Activated CD8-positive, alpha-beta memory T cell treated with anti-CD3 and anti-CD28 coated beads for 36 hours (primary cell): ENCODE data around the gene MAP10. TPM values are rescaled to one million over a fixed set of nuclear protein-coding genes. Genes with fewer than 3 reads are reported as not detected.
"Not testable (repeated sequence)": the region's sequence is repeated elsewhere in the genome, so short reads cannot be mapped to it uniquely, and the experiment has no call there.

Experiments used
- CTCF ChIA-PET: fragments of 350-600 bp; sonication (Branson Sonifier 250); formaldehyde crosslinking; loops from one replicate; lab custom pipeline; 2021; ENCODE audit warnings: antibody characterized with exemption; lab: Charles Lee
- POLR2A ChIA-PET: fragments of 350-600 bp; sonication (Branson Sonifier 250); formaldehyde crosslinking; loops from one replicate; lab custom pipeline; 2021; ENCODE audit warnings: antibody characterized with exemption; lab: Charles Lee
- total RNA-seq, 2 experiments: library from RNA; stranded (reverse); gene quantifications; one replicate each; pipeline ENCODE4 v1.2.3, GENCODE V29; 2021

Gene MAP10
- total RNA-seq, result 1 to 10 TPM; 1.7 to 1.8 TPM

GRCh38 chr1:232805269-232806185 lies at the start of gene MAP10:
MAP10 (plus strand) TSS chr1:232805416; CDS start chr1:232805450, 34 bp downstream.
- ChIA-PET CTCF (no interaction called here), POLR2A (no interaction called here)

GRCh38 chr1:232764458-232765251 lies 40.6 kb upstream of the MAP10 start:
- ChIA-PET POLR2A (no interaction called here), CTCF (no interaction called here)

DNA sequence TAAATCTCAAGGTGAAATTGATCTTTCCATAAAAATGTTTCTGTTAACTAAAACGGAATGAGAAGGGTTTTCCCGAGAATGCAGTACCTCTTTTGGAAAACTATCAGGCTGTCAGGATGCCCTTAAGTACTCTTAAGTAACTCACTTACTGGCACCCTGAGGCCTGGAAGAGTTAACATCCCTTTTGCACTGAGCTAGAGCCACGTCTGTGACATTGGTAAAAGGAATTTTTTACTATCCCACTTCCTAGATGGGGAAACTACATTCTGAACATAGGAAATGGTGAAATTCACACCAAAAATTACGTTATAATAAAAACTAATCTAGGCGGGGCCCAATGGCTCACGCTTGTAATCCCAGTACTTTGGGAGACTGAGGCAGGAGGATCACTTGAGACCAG lies 39.7 kb upstream of the MAP10 start:
- CTCF ChIA-PET, result no interaction called here
- POLR2A ChIA-PET, result no interaction called here

- CTCF ChIA-PET, result no interaction called here
Measured at GRCh38 chr1:232766241-232766890, 38.9 kb upstream of the MAP10 start.

GRCh38 chr1:232766904-232767303 lies 38.3 kb upstream of the MAP10 start:
- ChIA-PET CTCF (no interaction called here), POLR2A (no interaction called here)

More at GRCh38 chr1:232766241-232766890, 38.9 kb upstream of the MAP10 start:
- POLR2A ChIA-PET, result no interaction called here

GRCh38 chr1:232767305-232768074 lies 37.7 kb upstream of the MAP10 start:
- ChIA-PET POLR2A (no interaction called here), CTCF (no interaction called here)

DNA sequence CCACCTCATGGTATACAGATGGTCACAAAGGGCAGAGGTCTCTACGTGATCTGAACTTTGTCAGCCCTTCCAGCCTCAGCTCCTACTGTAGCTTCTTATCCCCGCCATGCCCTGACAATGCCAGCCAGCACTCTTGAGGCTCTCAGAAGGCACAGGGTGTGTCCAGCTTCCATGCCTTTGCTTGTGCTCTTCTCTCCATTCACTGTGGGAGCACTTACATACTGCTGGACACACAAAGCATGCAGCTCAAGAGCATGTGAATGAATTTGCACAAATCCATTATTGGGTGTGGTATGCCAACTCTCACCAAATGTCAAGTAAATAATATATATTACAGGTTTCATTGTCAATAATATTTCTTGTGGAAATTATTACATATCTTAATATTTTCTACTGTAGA lies 36.4 kb upstream of the MAP10 start:
- CTCF ChIA-PET, result no interaction called here
- POLR2A ChIA-PET, result no interaction called here

GRCh38 chr1:232769733-232770132 lies 35.5 kb upstream of the MAP10 start:
- POLR2A ChIA-PET, result no interaction called here

GRCh38 chr1:232773752-232774151 lies 31.5 kb upstream of the MAP10 start:
- POLR2A ChIA-PET, result no interaction called here
- CTCF ChIA-PET, result no interaction called here

More at GRCh38 chr1:232769733-232770132, 35.5 kb upstream of the MAP10 start:
- CTCF ChIA-PET, result no interaction called here

DNA sequence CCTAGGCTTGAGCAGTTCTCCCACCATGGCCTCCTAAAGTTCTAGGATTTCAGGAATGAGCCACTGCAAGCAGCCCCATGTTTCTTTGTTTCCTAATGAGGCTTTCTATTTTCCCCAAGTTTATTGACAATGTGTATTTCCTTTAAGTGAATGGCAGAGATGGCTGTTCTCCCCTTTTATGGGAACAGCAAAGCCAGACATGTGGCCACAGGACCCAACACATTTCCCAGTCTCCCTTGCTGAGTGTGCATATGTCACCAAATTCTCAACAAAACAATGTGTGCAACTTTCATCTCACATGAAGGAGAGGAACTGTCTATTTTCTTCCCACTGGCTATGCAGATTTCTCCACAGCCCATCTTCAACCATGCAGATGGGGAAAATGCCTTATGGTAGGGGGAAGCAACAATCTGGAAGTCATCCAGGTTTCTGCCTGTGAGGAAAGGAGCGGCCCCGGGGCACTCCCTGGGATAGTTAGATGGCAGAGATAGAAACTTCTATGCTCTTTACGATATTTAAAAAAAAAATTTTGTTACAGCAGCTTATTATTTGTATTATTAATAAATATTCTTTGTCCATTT lies 28.6 kb upstream of the MAP10 start:
- CTCF ChIA-PET, result interaction anchor here (0.7 kb wide), 1 partner anchor 215 kb away, joined by 3 read pairs; no protein-coding TSS in a partner anchor
- POLR2A ChIA-PET, result no interaction called here

DNA sequence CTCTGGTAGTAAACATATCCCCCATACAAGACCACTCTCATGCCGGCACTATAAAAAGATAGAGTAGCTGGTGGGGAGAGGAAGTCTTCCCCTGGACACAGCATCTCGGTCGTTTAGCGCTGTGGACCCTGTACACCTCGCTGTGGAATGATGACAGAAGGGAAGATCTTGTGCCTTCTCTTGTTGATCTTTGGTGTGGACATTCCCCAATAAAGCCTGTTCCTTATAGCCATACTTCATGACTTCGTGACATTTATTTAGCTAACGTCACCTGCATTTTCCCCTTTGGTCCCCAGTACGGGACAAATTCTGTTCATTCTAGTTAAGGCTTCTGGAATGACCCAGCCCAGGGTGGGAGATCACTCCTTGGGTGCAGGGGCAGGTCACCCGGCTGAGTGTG lies 24.9 kb upstream of the MAP10 start:
- POLR2A ChIA-PET, result no interaction called here
- CTCF ChIA-PET, result no interaction called here

DNA sequence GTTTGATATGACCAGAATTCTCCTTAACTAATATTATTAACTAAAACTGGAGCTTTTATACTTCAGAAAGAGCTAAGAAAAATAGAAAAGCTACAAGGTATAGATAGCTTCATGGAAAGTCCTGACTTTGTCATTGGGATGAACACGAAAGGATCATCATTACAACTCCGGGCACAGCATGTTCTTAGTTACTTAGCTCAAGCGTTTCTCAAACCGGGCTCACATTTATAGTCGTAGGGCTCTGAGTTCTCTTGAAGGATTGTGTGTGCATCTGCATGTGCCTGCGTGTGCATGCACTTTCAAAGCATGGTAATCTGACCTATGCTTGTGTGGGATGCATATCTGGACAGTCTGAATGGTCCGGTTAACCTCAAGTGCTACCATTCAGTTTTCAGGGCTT lies 20.4 kb upstream of the MAP10 start:
- ChIA-PET POLR2A (no interaction called here), CTCF (no interaction called here)

GRCh38 chr1:232785630-232786029 lies 19.6 kb upstream of the MAP10 start:
- CTCF ChIA-PET, POLR2A ChIA-PET: not testable (repeated sequence)

DNA sequence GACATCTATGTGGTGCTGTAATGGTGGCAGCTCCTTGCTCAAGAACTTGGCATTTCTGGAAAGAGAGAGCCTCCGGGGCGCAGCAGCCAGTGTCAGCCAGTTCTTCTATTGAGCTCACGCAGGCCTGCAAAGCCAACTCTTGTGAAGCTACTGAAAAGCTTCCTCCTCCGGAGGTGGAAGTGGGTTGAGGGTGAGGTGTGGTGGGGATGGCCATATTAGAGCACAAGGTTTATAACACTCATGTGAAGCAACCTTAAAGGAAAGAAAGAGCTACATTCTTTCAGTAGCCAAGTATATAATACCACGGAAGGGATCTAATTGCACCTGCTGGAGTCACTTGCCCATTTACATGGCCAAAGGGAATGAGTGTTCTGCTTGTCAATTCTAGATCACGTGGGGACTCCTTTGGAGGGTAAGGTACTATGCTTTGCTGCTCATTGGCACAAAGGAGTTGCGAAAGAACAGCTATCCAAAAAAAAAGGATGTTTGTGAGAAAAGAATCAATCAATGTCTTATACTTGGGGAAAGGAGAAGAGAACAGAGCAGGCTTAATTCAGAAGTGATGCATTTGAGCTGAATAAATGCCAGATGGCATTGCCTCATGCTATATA lies 18.3 kb upstream of the MAP10 start:
- CTCF ChIA-PET, result no interaction called here

GRCh38 chr1:232788235-232788872 lies 16.9 kb upstream of the MAP10 start:
- POLR2A ChIA-PET, result no interaction called here
- CTCF ChIA-PET, result no interaction called here

More for the DNA sequence above, 18.3 kb upstream of the MAP10 start:
- POLR2A ChIA-PET, result no interaction called here

DNA sequence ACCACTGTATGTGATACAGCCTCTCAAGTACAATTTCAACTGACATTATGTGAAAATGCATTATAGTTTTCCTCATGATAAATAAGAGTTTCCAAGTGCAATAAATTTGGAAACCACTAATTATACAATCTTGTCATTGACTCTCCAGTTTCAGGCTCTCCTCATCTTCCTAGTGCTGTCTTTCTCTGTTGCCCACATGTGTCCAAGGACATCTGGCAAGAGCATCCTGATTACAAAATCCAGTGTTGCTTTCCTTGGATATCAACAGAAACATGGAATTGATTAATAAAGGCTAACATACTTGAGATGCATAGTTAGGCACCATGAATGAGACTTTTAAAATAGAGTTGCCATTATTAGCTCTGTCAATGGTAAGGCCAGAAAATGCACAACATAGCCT lies 15.6 kb upstream of the MAP10 start:
- ChIA-PET POLR2A (no interaction called here), CTCF (no interaction called here)

DNA sequence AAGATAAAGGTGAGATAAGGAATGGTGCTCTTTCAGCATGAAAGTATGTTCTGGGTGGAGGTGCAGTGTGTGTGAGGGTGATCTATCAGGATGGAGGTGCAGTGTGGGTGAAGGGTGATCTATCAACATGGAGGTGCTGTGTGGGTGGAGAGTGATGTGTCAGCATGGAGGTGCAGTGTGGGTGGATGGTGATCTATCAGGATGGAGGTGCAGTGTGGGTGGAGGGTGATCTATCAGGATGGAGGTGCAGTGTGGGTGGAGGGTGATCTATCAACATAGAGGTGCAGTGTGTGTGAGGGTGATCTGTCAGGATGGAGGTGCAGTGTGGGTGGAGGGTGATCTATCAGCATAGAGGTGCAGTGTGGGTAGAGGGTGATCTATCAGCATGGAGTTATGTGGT lies 12.3 kb upstream of the MAP10 start:
- ChIA-PET POLR2A (no interaction called here), CTCF (no interaction called here)

- CTCF ChIA-PET, result no interaction called here
- POLR2A ChIA-PET, result no interaction called here
Measured at GRCh38 chr1:232793944-232794343, 11.3 kb upstream of the MAP10 start.
